HG03175 (cell line): ENCODE results near the gene PGLYRP1.
A peak's percentile ranks its signal among the peaks of the same experiment; 100 is the strongest.

ENCODE experiments used
- ATAC-seq: cut with Tn5 transposase; IDR thresholded peaks from one replicate; pipeline ENCODE4 v1.9.1; 2021; ENCODE audit warnings: mild to moderate bottlenecking, moderate library complexity; ENCODE audit not compliant: unreplicated experiment

The PGLYRP1 gene

GRCh38 chr19:46006411-46006810 is 16.4 kb downstream of the PGLYRP1 start:
- no peak for ATAC-seq

GRCh38 chr19:46002678-46003275 is 20.1 kb downstream of the PGLYRP1 start:
- no peak for ATAC-seq

GRCh38 chr19:46000491-46001246 is 22.2 kb downstream of the PGLYRP1 start:
- no peak for ATAC-seq

GRCh38 chr19:45999653-46000121 is 23.2 kb downstream of the PGLYRP1 start:
- no peak for ATAC-seq

- ATAC-seq: no peak
These were observed 24.0 kb downstream of the PGLYRP1 start for GRCh38 chr19:45998834-45999233.

GRCh38 chr19:45996933-45997332 is 25.9 kb downstream of the PGLYRP1 start:
- ATAC-seq: no peak

GRCh38 chr19:45995715-45996385 is 27.0 kb downstream of the PGLYRP1 start:
- ATAC-seq: no peak

- ATAC-seq: peak; percentile 96
These were observed 27.7 kb downstream of the PGLYRP1 start, which contains the start of gene CCDC61 for GRCh38 chr19:45994998-45995714. CCDC61 (plus strand) TSS chr19:45995467; CDS start chr19:46003019, 7,552 bp downstream.

- ATAC-seq: peak; percentile 2
These were observed 28.3 kb downstream of the PGLYRP1 start for GRCh38 chr19:45994456-45994997.

- ATAC-seq: no peak
These were observed 32.6 kb downstream of the PGLYRP1 start for GRCh38 chr19:45990113-45990728.

- no peak for ATAC-seq
These were observed 37.5 kb downstream of the PGLYRP1 start for GRCh38 chr19:45985321-45985720.

- no peak for ATAC-seq
These were observed 41.5 kb downstream of the PGLYRP1 start for GRCh38 chr19:45981350-45981749.

GRCh38 chr19:45978156-45978555 is 44.7 kb downstream of the PGLYRP1 start:
- no peak for ATAC-seq

GRCh38 chr19:45976178-45976577 is 46.7 kb downstream of the PGLYRP1 start:
- no peak for ATAC-seq

GRCh38 chr19:45975306-45976070 is 47.4 kb downstream of the PGLYRP1 start:
- no peak for ATAC-seq

- ATAC-seq: no peak
These were observed 49.1 kb downstream of the PGLYRP1 start, which contains the start of gene NOVA2 for GRCh38 chr19:45973553-45974338. NOVA2 (minus strand) TSS chr19:45973865; CDS start chr19:45973351, 514 bp downstream.

GRCh38 chr19:45972947-45973540 is 49.8 kb downstream of the PGLYRP1 start:
- ATAC-seq: no peak
